SK-N-SH treated with all-trans-retinoic acid at 6 μM for 48 hours (cell line): ENCODE measurements around the gene CD101.

Experiments used
- GLIS3 ChIP-seq: fragments of 250-450 bp; sonication (Bioruptor Pico); IDR thresholded peaks from 2 replicates; pipeline ENCODE4 v1.5.0; 2020; ENCODE audit warnings: mild to moderate bottlenecking, moderate library complexity
- PPARA ChIP-seq: fragments of 250-450 bp; sonication (Bioruptor Pico); IDR thresholded peaks from 2 replicates; pipeline ENCODE4 v1.5.0; 2020; ENCODE audit warnings: mild to moderate bottlenecking, borderline replicate concordance
- RARB ChIP-seq: fragments of 250-450 bp; sonication (Bioruptor Pico); IDR thresholded peaks from 2 replicates; pipeline ENCODE4 v1.8.0; 2021; ENCODE audit warnings: mild to moderate bottlenecking, moderate library complexity
- TCF4 ChIP-seq: fragments of 250-450 bp; sonication (Bioruptor Pico); IDR thresholded peaks from 2 replicates; pipeline ENCODE4 v1.8.0; 2021; ENCODE audit warnings: mild to moderate bottlenecking, moderate library complexity, borderline replicate concordance
- ZFP3 ChIP-seq: fragments of 250-450 bp; sonication (Bioruptor Pico); IDR thresholded peaks from 2 replicates; pipeline ENCODE4 v1.5.0; 2020; ENCODE audit warnings: mild to moderate bottlenecking, moderate library complexity
- ZFP30 ChIP-seq: fragments of 450-650 bp; formaldehyde crosslinking; IDR thresholded peaks from 2 replicates; pipeline ENCODE4 v1.5.0; 2022; ENCODE audit warnings: mild to moderate bottlenecking, moderate library complexity
- ZNF565 ChIP-seq: fragments of 450-650 bp; formaldehyde crosslinking; conservative IDR thresholded peaks from 2 replicates; pipeline ENCODE4 v1.5.0; 2020; ENCODE audit warnings: low read depth, mild to moderate bottlenecking, moderate library complexity
- ZNF8 ChIP-seq: fragments of 450-650 bp; formaldehyde crosslinking; IDR thresholded peaks from 2 replicates; pipeline ENCODE4 v1.5.0; 2020; ENCODE audit warnings: mild to moderate bottlenecking, moderate library complexity
- TF ChIP-seq, protein P1 (sequence below): fragments of 250-450 bp; sonication (Bioruptor Pico); IDR thresholded peaks from 2 replicates; pipeline ENCODE4 v1.5.1; 2020; ENCODE audit warnings: low read depth, mild to moderate bottlenecking, moderate library complexity
- TF ChIP-seq, protein P2 (sequence below): fragments of 250-450 bp; sonication (Bioruptor Pico); IDR thresholded peaks from 2 replicates; pipeline ENCODE4 v1.8.0; 2020; ENCODE audit warnings: mild to moderate bottlenecking, moderate library complexity, borderline replicate concordance

DNA sequence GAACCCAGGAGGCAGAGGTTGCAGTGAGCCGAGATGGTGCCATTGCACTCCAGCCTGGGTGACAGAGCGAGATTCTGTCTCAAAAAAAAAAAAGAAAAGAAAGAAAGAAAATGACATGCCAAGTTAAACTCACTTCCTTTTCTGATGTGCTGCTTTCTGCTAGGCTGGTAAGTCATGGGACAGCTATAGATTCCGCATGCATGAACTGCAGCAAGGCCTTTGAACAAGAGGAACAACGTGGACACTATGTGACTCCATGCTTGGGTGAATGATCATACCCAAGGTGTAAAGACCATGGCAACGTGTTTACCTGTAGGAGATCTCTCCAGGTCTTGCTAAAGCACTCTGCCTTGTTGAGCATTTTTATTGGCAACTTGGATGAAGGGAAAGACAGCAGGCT lies 48.3 kb downstream of the CD101 start:
- TF ChIP-seq TCF4 (CRISPR knock-in tag) (no peak), GLIS3 (no peak), ZNF8 (CRISPR knock-in tag) (no peak), PPARA (CRISPR knock-in tag) (no peak), RARB (CRISPR knock-in tag) (no peak), ZFP30 (CRISPR knock-in tag) (no peak), ZNF565 (CRISPR knock-in tag) (no peak), ZFP3 (CRISPR knock-in tag) (no peak)
- TF ChIP-seq, protein P1, sequence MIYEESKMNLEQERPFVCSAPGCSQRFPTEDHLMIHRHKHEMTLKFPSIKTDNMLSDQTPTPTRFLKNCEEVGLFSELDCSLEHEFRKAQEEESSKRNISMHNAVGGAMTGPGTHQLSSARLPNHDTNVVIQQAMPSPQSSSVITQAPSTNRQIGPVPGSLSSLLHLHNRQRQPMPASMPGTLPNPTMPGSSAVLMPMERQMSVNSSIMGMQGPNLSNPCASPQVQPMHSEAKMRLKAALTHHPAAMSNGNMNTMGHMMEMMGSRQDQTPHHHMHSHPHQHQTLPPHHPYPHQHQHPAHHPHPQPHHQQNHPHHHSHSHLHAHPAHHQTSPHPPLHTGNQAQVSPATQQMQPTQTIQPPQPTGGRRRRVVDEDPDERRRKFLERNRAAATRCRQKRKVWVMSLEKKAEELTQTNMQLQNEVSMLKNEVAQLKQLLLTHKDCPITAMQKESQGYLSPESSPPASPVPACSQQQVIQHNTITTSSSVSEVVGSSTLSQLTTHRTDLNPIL, result no peak
- TF ChIP-seq, protein P2, sequence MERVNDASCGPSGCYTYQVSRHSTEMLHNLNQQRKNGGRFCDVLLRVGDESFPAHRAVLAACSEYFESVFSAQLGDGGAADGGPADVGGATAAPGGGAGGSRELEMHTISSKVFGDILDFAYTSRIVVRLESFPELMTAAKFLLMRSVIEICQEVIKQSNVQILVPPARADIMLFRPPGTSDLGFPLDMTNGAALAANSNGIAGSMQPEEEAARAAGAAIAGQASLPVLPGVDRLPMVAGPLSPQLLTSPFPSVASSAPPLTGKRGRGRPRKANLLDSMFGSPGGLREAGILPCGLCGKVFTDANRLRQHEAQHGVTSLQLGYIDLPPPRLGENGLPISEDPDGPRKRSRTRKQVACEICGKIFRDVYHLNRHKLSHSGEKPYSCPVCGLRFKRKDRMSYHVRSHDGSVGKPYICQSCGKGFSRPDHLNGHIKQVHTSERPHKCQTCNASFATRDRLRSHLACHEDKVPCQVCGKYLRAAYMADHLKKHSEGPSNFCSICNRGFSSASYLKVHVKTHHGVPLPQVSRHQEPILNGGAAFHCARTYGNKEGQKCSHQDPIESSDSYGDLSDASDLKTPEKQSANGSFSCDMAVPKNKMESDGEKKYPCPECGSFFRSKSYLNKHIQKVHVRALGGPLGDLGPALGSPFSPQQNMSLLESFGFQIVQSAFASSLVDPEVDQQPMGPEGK (CRISPR knock-in tag), result no peak
